ENCODE results near the gene ATG101.

Gene ATG101

GRCh38 chr12:52050758-52051541 is 18.8 kb upstream of the ATG101 start, which contains the start of gene NR4A1:
TSS of gene NR4A1 (plus strand) at chr12:52051442. CDS start at chr12:52054329, 2,887 bp downstream.
- peak; percentile 42; the same call in 1 of the 2 replicates for TF ChIP-seq CTCF (conservative IDR thresholded peaks at IDR 0.05)
- H3K27ac ChIP-seq: peak within 1 kb of the TSS; percentile 98

GRCh38 chr12:52052468-52053186 is 17.2 kb upstream of the ATG101 start:
- H3K27ac ChIP-seq: peak overlapping the region; percentile 98
- TF ChIP-seq CTCF (conservative IDR thresholded peaks at IDR 0.05): no peak

- TF ChIP-seq CTCF (conservative IDR thresholded peaks at IDR 0.05): no peak
- H3K27ac ChIP-seq: peak overlapping the region; percentile 98
Measured at GRCh38 chr12:52053536-52054209, 16.1 kb upstream of the ATG101 start.

- no peak for TF ChIP-seq CTCF (conservative IDR thresholded peaks at IDR 0.05)
- peak overlapping the region; percentile 98; the same call in 1 of the 2 replicates for H3K27ac ChIP-seq
Measured at GRCh38 chr12:52054231-52054832, 15.4 kb upstream of the ATG101 start.

- H3K27ac ChIP-seq: peak overlapping the region; percentile 98; the same call in 1 of the 2 replicates
Measured at GRCh38 chr12:52054833-52055730, 14.7 kb upstream of the ATG101 start.

More at GRCh38 chr12:52054833-52055730, 14.7 kb upstream of the ATG101 start:
- TF ChIP-seq CTCF (conservative IDR thresholded peaks at IDR 0.05): no peak
